ENCODE measurements around the gene TOMM40. TPM values are rescaled to one million over a fixed set of nuclear protein-coding genes. Genes with fewer than 3 reads are reported as not detected.
A peak's percentile ranks its signal among the peaks of the same experiment; 100 is the strongest.

TOMM40 gene
- total and polyA plus RNA-seq, 9 of the 15 experiments (the other 6 are each of a cell fraction or from before 2014, with no cell fraction given), result 0.89 to 290 (median 160) TPM

- no peak; the same call in 1 of the 2 replicates for TF ChIP-seq ADNP (tag; IDR thresholded peaks at IDR 0.05)
- no peak for TF ChIP-seq WHSC1 (IDR thresholded peaks at IDR 0.05; ENCODE audit: low read length)
- no peak for TF ChIP-seq PTTG1 (tag; IDR thresholded peaks at IDR 0.05; ENCODE audit: low read depth)
- 0 out of 2 replicates have a peak, but pooled peaks have one; percentile 43 for TF ChIP-seq CHCHD3 (CRISPR knock-in tag; IDR thresholded peaks at IDR 0.05)
- TF ChIP-seq SMAD4 (CRISPR knock-in tag; conservative IDR thresholded peaks at IDR 0.05), result peak; percentile 46; the same call in 1 of the 2 replicates
- TF ChIP-seq ARID1B (IDR thresholded peaks at IDR 0.05), result 0 out of 2 replicates have a peak, but pooled peaks have one; percentile 43
- TF ChIP-seq NCOA2 (IDR thresholded peaks at IDR 0.05; ENCODE audit: partially characterized antibody in 2 of 2), result no peak
- TF ChIP-seq THAP12 (CRISPR knock-in tag; IDR thresholded peaks at IDR 0.05), result 0 out of 2 replicates have a peak, but pooled peaks have one; percentile 84
- TF ChIP-seq SRSF9 (IDR thresholded peaks at IDR 0.05; ENCODE audit: borderline replicate concordance, low read depth, low read length), result no peak
- TF ChIP-seq GATAD2B (IDR thresholded peaks at IDR 0.05; ENCODE audit: borderline replicate concordance), result no peak
- TF ChIP-seq RBM15 (IDR thresholded peaks at IDR 0.05; ENCODE audit: insufficient read depth, low read length), result no peak
- TF ChIP-seq HMG20B (CRISPR knock-in tag; IDR thresholded peaks at IDR 0.05), result no peak
- TF ChIP-seq KDM1A (IDR thresholded peaks at IDR 0.05), result no peak
- TF ChIP-seq EP400 (IDR thresholded peaks at IDR 0.05), result peak; percentile 84
- TF ChIP-seq IFI16 (CRISPR knock-in tag; IDR thresholded peaks at IDR 0.05), result no peak
- TF ChIP-seq MTA1 (IDR thresholded peaks at IDR 0.05; ENCODE audit: borderline replicate concordance), result peak; percentile 49; the same call in 1 of the 2 replicates
- no peak for TF ChIP-seq CREB5 (CRISPR knock-in tag; IDR thresholded peaks at IDR 0.05)
- TF ChIP-seq POLR2AphosphoS2 (IDR thresholded peaks at IDR 0.05; ENCODE audit: low read length), result no peak
- TF ChIP-seq JUND (IDR thresholded peaks at IDR 0.05; ENCODE audit: borderline replicate concordance, low read depth, low read length), result peak; percentile 17; the same call in 1 of the 2 replicates
- no peak; the same call in 2 of the 3 replicates for TF ChIP-seq JUND (tag; IDR thresholded peaks at IDR 0.05; ENCODE audit: borderline replicate concordance, low read depth, low read length)
- TF ChIP-seq IRF2 (CRISPR knock-in tag; IDR thresholded peaks at IDR 0.05), result no peak
- TF ChIP-seq RNF219 (CRISPR knock-in tag; IDR thresholded peaks at IDR 0.05), result no peak
These were observed 45.2 kb upstream of the TOMM40 start, which contains the start of gene NECTIN2 (continued) for GRCh38 chr19:44845612-44846454.

All from K562 (cell line).